Fibroblast of upper back skin (primary cell): ENCODE results near the gene EIF5A.

Experiments
- DNase-seq: peaks from one replicate; pipeline ENCODE4 v3.0.0-alpha.2; 2013

Gene EIF5A

GRCh38 chr17:7313890-7314718 lies 6.7 kb downstream of the EIF5A start:
- no peak for DNase-seq

DNA sequence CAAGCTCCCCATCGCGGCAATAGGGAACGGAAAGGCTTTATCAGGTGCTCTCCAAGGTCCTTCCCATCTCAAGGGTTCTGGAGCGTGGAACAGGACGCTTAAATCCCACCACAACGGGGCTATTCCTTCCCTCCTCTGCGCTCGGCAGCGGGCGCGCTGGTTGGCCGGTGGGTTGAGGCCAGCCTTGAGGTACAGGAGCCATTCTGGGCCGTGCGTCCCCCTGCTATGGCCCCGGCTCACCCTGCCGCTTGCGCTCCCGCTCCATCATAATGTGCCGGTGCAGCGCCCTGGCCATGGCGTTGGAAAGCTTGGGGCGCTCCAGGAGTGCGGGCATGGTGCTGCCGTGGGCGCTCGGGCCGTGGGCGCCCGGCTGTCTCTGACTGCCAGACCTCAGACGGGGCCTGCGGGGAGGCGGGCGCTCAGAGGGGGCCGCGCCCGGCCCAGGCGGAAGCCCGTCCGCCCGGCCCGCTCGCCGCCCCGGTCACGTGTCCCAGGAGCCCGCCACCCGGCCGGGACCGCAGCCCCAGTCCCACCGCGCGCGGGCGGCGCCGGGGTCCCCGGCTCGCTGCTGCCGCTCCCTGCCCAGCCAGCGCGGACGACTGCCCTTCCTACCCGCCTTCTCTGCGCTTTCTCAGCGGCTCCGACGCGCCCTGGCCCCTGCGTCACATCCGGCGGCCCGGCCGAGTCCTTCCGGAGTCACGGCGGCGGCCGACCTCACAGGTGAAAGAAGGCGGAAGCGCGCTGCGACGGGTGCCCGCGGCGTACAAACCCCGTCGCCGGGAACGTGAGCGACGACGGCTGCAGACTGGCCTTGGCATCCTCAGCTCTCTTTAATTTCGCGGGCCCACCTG lies 7.5 kb downstream of the EIF5A start, which contains the start of gene GPS2:
GPS2 (minus strand) TSS at position 642 of the 851 bp plus-strand sequence; CDS start at position 334, 308 bp downstream.
- DNase-seq, result peak; percentile 72

- no peak for DNase-seq
Observed at GRCh38 chr17:7315570-7316235, 8.3 kb downstream of the EIF5A start.

DNA sequence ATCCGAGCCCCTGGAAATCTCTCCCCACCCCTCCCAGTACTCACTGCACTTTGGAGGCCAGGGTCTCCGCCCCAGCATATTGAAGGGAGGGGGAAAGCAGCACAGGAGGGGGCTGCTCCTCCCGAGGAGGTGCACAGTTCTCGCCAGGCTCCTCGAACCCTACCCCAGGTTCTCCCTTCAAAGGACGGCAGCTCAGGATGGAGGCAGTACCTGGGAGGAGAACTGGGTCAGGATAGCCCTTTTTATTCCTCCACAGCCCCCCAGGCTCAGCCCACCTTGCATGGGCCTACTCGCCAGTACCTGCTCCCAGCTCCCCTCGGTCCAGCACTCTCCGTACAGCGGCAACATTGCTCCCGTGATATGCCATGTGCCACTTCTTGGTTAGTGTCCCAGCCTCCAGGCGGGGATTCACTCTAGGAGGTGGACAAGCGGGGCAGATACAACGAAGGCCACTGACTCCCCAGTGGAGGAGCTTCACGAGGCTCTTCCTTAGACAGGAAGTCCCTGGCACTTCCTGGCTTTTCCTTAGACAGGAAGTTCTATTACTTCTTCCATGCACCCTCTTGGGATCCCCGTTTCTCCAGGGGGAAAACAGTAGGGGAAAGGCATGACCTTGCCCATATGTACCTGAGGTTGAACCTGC lies 9.9 kb downstream of the EIF5A start:
- no peak for DNase-seq

- DNase-seq, result no peak
Observed at GRCh38 chr17:7318121-7318860, 10.9 kb downstream of the EIF5A start.

- DNase-seq, result no peak
Observed at GRCh38 chr17:7321466-7321865, 14.0 kb downstream of the EIF5A start.

- no peak for DNase-seq
Observed at GRCh38 chr17:7322520-7323194, 15.2 kb downstream of the EIF5A start.

DNA sequence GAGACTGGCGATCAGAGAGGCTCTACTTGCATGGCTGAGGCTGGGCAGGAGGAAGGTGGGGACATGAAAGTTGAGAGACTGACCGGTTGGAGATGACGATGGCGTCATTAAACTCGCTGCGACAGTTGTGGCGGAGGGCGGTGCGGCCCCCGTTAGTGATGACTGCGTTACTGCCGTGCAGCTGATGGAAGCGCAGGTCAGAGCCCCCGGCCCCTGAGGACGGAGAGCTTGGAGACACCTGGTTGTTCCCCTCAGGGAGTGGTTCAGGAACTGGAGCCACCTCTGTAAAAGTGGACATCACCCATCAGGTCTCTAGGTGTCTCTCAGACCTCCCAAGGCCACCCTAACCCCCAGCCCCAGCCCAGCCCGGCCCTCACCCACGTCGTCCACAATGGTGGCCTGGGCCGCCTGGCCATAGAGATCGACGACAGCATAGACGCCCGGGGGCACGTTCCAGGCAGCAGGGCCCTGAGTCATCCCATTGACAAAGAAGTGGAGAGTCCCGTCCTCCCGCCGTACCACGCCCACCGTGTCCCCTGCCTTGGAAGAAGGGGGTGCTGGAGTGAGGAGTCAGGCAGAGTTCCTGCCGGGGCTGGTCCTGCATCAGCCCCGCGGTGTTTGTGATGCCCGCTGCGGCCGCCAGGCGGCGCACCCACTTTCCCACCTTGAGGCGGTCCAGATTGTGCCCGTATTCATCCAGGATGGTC lies 16.5 kb downstream of the EIF5A start:
- DNase-seq, result no peak

- no peak for DNase-seq
Observed at GRCh38 chr17:7324438-7324779, 17.0 kb downstream of the EIF5A start.

DNA sequence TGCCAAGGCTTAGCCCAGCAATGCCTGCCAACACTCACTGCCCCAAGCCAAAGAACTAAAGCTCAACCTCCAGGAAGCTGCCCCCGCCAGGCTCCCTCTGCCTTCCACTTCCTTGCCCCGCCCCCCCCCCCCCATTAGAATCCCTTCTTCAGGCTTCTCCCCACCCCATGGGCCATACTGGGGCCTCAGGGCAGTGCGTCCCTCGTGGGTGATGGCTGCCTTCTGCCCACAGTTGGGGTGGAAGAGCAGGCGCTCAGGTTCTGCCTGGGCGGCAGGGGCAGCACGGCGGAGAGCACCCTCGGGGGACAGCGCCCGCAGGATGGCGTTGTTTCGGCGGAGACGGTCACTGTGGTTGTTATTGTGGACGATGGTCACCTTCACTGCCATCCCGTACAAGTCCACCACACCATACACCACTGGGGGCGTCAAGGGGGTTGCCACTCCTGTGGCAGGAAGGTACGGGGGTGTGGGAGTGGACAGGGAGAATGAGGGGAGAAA lies 17.7 kb downstream of the EIF5A start:
- DNase-seq, result no peak

- DNase-seq, result no peak
Observed at GRCh38 chr17:7326186-7326585, 18.8 kb downstream of the EIF5A start.

DNA sequence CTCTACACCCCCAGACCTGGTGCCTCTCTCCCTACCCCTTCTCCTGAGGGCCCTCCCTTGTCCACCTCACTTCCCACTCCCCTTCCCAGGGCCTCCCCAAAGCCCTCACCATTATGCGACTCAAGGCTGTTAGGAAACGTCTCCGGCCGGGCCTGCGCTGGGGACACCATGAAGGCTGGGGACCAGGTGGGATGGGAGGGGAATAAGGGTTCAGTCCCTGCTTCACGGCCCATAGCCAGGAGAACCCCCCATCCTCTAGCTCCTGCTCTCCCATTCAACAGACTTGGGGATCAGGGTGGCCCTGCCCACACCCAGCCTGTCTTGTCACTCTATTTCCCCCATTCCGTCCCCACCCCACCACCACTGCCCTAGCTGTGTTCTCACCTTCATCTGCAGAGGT lies 19.6 kb downstream of the EIF5A start:
- DNase-seq, result no peak

GRCh38 chr17:7327501-7327900 lies 20.1 kb downstream of the EIF5A start:
- no peak for DNase-seq

DNA sequence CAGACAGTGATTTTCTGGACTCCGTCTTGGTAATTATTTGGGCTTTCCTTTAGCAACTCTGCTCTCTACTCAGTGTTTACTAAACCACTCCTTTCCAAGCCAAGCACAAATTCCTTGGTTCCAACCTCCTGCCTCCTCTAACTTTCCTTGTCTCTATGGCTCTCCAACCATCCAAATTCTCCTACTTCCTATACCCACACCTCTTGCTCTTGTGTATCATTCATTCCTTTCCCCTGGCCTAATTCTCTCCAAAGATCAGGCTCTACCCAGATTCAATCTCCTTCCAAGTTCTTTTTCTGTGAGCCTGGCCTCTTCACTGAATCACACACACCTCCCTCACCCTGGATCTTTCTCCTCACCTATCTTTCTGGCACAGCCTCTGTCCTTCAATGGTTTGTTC lies 20.6 kb downstream of the EIF5A start:
- no peak for DNase-seq

DNA sequence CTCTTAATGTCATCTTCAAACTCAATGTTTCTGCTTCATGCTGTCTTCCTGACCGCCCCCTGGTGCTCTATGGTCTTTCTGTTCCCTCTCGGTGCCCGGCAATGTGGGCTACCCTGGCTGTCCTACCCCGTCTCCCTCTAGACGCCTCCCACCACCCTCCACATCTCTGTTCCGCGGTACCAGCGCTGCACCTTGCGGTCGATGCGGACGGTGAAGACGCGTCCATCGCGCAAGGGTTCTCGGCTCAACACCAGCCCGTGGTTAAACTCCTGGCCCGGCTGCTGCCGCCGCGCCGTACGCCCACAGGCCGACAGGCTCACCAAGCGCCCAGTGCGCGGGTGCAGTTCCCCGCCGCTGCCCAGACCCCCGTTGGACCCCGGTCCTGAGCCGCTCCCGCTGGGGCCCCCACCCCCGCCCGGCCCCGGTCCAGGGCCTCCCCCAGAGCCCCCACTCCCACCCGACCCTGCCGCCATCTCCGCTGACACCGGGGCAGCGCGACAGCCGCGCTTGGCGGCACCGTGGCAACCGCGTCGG lies 21.5 kb downstream of the EIF5A start, which contains the start of gene NEURL4:
NEURL4 (minus strand) TSS at position 496 of the 534 bp plus-strand sequence; CDS start at position 473, 23 bp downstream.
- DNase-seq, result no peak

DNA sequence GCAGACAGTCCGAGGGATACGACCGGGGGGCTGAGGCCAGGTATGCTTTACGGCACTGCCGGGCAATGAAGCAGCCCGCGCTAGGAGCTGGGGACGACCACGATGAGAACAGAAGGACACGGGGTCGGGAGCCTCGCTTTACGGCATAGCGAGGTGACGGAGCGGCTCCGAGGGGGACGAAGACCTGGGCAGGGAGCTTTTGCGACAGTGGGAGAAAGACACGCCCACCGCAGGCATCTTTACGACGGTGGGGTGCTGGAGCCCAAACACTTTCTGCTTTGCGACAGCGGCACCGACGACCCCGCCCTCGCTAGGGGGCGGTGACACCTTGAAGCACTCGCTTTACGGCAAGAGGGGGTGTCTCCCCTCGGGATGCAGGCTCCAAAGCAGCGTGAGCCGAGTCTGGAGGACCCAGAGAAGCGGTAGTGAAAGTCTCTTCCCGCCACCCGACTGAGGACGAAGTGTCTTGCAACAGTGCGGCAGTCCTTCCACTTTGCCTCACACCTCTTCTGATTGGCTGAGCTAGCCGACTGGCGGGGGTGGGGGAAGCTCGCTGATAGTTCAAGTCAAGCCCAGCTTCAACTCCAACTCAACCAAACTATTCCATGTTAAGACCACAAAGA lies 22.1 kb downstream of the EIF5A start:
- peak; percentile 99 for DNase-seq

GRCh38 chr17:7329997-7330637 lies 22.7 kb downstream of the EIF5A start:
- DNase-seq, result peak; percentile 81

DNA sequence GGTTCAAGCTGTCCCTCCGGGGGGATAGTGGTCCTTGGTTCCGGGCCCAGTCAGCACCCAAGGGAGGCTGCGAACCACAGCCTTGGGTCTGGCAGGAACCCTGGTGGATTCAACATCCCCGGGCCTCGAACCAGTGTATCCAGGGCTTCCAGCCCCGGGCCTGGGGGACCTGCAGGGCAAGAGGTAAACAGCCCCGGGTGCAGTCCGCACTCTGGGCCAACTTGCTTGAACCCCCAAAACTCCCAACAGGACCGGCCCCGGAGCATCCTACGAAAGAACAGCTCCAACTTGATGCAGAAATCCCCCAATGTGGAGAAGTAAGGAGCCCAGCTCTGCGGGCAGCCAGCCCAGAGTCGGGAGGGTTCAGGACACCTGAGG lies 23.2 kb downstream of the EIF5A start:
- DNase-seq, result no peak

DNA sequence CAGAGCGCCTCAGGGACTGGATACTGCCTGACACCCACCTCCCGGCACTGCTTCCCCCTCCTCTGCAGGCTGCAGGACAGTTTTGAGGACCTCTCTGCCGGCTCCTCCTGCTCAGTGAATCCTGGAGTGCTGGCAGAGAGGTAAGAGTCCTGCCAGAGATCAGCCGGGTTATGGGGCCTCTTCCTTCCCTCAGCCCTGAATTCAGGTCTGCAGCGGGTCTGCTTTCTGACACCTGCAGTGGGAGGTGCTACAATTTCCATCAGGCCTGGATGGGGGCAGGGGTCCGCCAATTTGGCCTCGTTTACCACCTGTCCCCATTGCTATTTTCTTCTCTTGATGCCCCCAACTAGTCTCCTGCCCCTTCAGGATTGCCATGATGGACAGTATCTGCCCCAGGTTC lies 24.7 kb downstream of the EIF5A start:
- no peak for DNase-seq
